ENCODE data around the gene MIF.

The MIF gene

DNA sequence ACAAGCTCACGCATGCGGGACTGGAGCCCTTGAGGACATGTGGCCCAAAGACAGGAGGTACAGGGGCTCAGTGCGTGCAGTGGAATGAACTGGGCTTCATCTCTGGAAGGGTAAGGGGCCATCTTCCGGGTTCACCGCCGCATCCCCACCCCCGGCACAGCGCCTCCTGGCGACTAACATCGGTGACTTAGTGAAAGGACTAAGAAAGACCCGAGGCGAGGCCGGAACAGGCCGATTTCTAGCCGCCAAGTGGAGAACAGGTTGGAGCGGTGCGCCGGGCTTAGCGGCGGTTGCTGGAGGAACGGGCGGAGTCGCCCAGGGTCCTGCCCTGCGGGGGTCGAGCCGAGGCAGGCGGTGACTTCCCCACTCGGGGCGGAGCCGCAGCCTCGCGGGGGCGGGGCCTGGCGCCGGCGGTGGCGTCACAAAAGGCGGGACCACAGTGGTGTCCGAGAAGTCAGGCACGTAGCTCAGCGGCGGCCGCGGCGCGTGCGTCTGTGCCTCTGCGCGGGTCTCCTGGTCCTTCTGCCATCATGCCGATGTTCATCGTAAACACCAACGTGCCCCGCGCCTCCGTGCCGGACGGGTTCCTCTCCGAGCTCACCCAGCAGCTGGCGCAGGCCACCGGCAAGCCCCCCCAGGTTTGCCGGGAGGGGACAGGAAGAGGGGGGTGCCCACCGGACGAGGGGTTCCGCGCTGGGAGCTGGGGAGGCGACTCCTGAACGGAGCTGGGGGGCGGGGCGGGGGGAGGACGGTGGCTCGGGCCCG is at the start of gene MIF:
MIF (plus strand) TSS at position 439 of the 765 bp plus-strand sequence; CDS start at position 531, 92 bp downstream.
- peaks cover 26% of the 10 kb centered on the region for H3K79me2 ChIP-seq (ENCODE audit: low read length)
- H3K4me3 ChIP-seq (ENCODE audit: low read length) = peak within 1 kb of the TSS; percentile 85
- H3K36me3 ChIP-seq (replicated peaks; ENCODE audit: low read depth, low read length) = peaks cover 45% of the 10 kb centered on the region
- H3K9ac ChIP-seq (ENCODE audit: low read length) = peak within 1 kb of the TSS; percentile 97
- TF ChIP-seq EZH2phosphoT487 (IDR thresholded peaks at IDR 0.05; ENCODE audit: low read depth) = no peak
- peak; percentile 94 for TF ChIP-seq CTCF (IDR thresholded peaks at IDR 0.05; ENCODE audit: low read depth, low read length)
- peak within 1 kb of the TSS; percentile 75 for H3K27ac ChIP-seq (ENCODE audit: low read length)
- H3K27me3 ChIP-seq (ENCODE audit: low read depth, low read length) = no peaks in the 10 kb centered on the region
- H3K4me2 ChIP-seq (ENCODE audit: low read length) = peak within 1 kb of the TSS; percentile 91
- peaks cover 16% of the 10 kb centered on the region for H3K4me1 ChIP-seq (ENCODE audit: low read length)
- peaks cover 36% of the 10 kb centered on the region for H4K20me1 ChIP-seq (ENCODE audit: insufficient read depth, low read length)
- peak within 1 kb of the TSS; percentile 14; the same call in 1 of the 2 replicates for H2AFZ ChIP-seq (ENCODE audit: low read depth, low read length)
- no peaks in the 10 kb centered on the region for H3K9me3 ChIP-seq (ENCODE audit: insufficient read depth, low read length)

DNA sequence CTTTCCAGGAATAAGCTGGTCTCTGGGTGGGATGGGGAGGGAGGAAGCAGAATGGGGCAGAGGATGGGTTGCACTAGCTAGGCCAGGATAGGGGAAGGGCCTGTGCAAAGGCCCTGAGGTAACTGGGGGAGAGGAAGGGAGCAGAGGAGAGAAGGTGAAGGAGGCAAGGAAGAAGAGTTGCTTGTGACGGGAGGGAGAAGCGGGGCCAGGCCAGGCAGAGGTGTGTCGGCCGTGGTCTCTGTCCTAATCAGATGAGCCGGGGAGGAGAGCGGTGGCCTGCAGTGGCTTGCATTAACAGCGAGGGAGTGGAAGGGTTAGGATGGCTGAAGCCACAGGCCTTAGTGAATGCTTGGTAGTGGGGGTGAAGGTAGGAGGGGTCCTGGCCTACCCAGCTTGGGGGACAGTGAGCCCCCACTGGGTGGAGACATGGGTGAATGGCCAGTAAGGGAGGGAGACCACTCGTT is 49.4 kb upstream of the MIF start:
- no peak overlapping the region; the same call in 1 of the 2 replicates for H2AFZ ChIP-seq (ENCODE audit: low read depth, low read length)
- H3K4me2 ChIP-seq (ENCODE audit: low read length) = peak overlapping the region; percentile 42
- no peak overlapping the region for H3K9ac ChIP-seq (ENCODE audit: low read length)
- no peaks in the 10 kb centered on the region for H3K36me3 ChIP-seq (replicated peaks; ENCODE audit: low read depth, low read length)
- H3K79me2 ChIP-seq (ENCODE audit: low read length) = no peaks in the 10 kb centered on the region
- no peaks in the 10 kb centered on the region for H4K20me1 ChIP-seq (ENCODE audit: insufficient read depth, low read length)
- TF ChIP-seq EZH2phosphoT487 (IDR thresholded peaks at IDR 0.05; ENCODE audit: low read depth) (no peak), CTCF (IDR thresholded peaks at IDR 0.05; ENCODE audit: low read depth, low read length) (no peak)
- no peak overlapping the region for H3K4me3 ChIP-seq (ENCODE audit: low read length)
- no peak overlapping the region for H3K27ac ChIP-seq (ENCODE audit: low read length)
- H3K9me3 ChIP-seq (ENCODE audit: insufficient read depth, low read length) = no peaks in the 10 kb centered on the region
- no peaks in the 10 kb centered on the region for H3K27me3 ChIP-seq (ENCODE audit: low read depth, low read length)
- H3K4me1 ChIP-seq (ENCODE audit: low read length) = peaks cover 52% of the 10 kb centered on the region

- Histone ChIP-seq H3K79me2 (ENCODE audit: low read length) (no peaks in the 10 kb centered on the region), H3K27me3 (ENCODE audit: low read depth, low read length) (no peaks in the 10 kb centered on the region), H2AFZ (ENCODE audit: low read depth, low read length) (no peak overlapping the region), H4K20me1 (ENCODE audit: insufficient read depth, low read length) (no peaks in the 10 kb centered on the region), H3K36me3 (replicated peaks; ENCODE audit: low read depth, low read length) (no peaks in the 10 kb centered on the region), H3K4me3 (ENCODE audit: low read length) (no peak overlapping the region), H3K9ac (ENCODE audit: low read length) (no peak overlapping the region), H3K27ac (ENCODE audit: low read length) (no peak overlapping the region), H3K4me2 (ENCODE audit: low read length) (no peak overlapping the region), H3K4me1 (ENCODE audit: low read length) (peaks cover 57% of the 10 kb centered on the region), H3K9me3 (ENCODE audit: insufficient read depth, low read length) (no peaks in the 10 kb centered on the region)
- no peak for TF ChIP-seq EZH2phosphoT487 (IDR thresholded peaks at IDR 0.05; ENCODE audit: low read depth)
- TF ChIP-seq CTCF (IDR thresholded peaks at IDR 0.05; ENCODE audit: low read depth, low read length) = no peak
Measured at GRCh38 chr22:23845265-23846080, 48.7 kb upstream of the MIF start.

GRCh38 chr22:23846081-23846469 is 48.1 kb upstream of the MIF start:
- H3K36me3 ChIP-seq (replicated peaks; ENCODE audit: low read depth, low read length) = no peaks in the 10 kb centered on the region
- no peak for TF ChIP-seq CTCF (IDR thresholded peaks at IDR 0.05; ENCODE audit: low read depth, low read length)
- TF ChIP-seq EZH2phosphoT487 (IDR thresholded peaks at IDR 0.05; ENCODE audit: low read depth) = no peak
- no peaks in the 10 kb centered on the region for H4K20me1 ChIP-seq (ENCODE audit: insufficient read depth, low read length)
- H3K4me3 ChIP-seq (ENCODE audit: low read length) = no peak overlapping the region
- H3K4me1 ChIP-seq (ENCODE audit: low read length) = peaks cover 63% of the 10 kb centered on the region
- no peaks in the 10 kb centered on the region for H3K9me3 ChIP-seq (ENCODE audit: insufficient read depth, low read length)
- peak overlapping the region; percentile 28; the same call in 1 of the 2 replicates for H3K4me2 ChIP-seq (ENCODE audit: low read length)
- H3K9ac ChIP-seq (ENCODE audit: low read length) = no peak overlapping the region
- H2AFZ ChIP-seq (ENCODE audit: low read depth, low read length) = no peak overlapping the region
- no peaks in the 10 kb centered on the region for H3K79me2 ChIP-seq (ENCODE audit: low read length)
- no peak overlapping the region for H3K27ac ChIP-seq (ENCODE audit: low read length)
- H3K27me3 ChIP-seq (ENCODE audit: low read depth, low read length) = no peaks in the 10 kb centered on the region

Measured in OCI-LY3 (cell line).